Neutrophil (primary cell): ENCODE data around the gene ABCC11.
"Not testable (repeated sequence)": the region's sequence is repeated elsewhere in the genome, so short reads cannot be mapped to it uniquely, and the experiment has no call there.

Experiments used
- H3K27ac ChIP-seq: fragments of 200-600 bp; sonication (generic); 2 replicates; pipeline ENCODE4 v1.5.1; 2016; ENCODE audit warnings: mild to moderate bottlenecking, moderate library complexity
- H3K27me3 ChIP-seq: fragments of 200-600 bp; sonication (generic); 2 replicates; pipeline ENCODE4 v1.6.0; 2016; ENCODE audit warnings: mild to moderate bottlenecking
- H3K36me3 ChIP-seq: fragments of 200-600 bp; sonication (generic); 2 replicates; pipeline ENCODE4 v1.5.1; 2017
- H3K4me1 ChIP-seq, 2 experiments: fragments of 200-600 bp in 1 of 2; sonication (generic) in 1 of 2; 1 replicate in 1 of 2; 2 replicates in 1 of 2; pipeline versions ENCODE4 v1.5.1 to v1.6.1; 2013 to 2016; ENCODE audit warnings: low read depth in 1 of 2, low read length in 1 of 2, mild to moderate bottlenecking in 1 of 2, moderate library complexity in 1 of 2; ENCODE audit not compliant: control insufficient read depth in 1 of 2, insufficient read depth in 1 of 2
- H3K4me3 ChIP-seq, 2 experiments: fragments of 200-600 bp in 1 of 2; sonication (generic) in 1 of 2; 1 replicate in 1 of 2; 2 replicates in 1 of 2; pipeline ENCODE4 v1.5.1; 2013 to 2016; ENCODE audit warnings: low read depth in 1 of 2, low read length in 1 of 2, mild to moderate bottlenecking in 1 of 2, moderate library complexity in 1 of 2
- H3K9me3 ChIP-seq: fragments of 200-600 bp; sonication (generic); 2 replicates; pipeline ENCODE4 v1.5.1; 2016
- TF ChIP-seq, protein P1 (sequence below): fragments of 200-600 bp; sonication (generic); IDR thresholded peaks from 2 replicates; pipeline ENCODE4 v1.5.1; 2016; ENCODE audit warnings: antibody characterized with exemption

ABCC11 gene

DNA sequence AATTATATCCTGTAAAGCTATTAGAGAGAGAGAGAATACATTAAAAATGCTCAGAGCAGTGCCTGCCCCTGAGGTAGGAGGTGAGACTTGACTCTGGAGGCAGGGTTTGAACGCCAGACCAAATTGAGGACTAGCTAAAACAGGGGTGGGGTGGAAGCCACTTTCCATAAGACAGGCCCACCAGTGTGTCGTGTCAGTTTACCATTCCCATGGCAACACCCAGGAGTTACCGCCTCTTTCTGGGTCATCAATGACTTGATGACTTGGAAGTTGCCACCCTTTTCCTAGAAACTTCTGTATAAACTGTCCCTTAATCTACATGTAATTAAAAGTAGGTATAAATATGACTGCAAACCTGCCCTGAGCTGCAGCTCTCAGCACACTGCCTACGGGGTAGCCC is 59.6 kb downstream of the ABCC11 start:
- TF ChIP-seq, protein P1, sequence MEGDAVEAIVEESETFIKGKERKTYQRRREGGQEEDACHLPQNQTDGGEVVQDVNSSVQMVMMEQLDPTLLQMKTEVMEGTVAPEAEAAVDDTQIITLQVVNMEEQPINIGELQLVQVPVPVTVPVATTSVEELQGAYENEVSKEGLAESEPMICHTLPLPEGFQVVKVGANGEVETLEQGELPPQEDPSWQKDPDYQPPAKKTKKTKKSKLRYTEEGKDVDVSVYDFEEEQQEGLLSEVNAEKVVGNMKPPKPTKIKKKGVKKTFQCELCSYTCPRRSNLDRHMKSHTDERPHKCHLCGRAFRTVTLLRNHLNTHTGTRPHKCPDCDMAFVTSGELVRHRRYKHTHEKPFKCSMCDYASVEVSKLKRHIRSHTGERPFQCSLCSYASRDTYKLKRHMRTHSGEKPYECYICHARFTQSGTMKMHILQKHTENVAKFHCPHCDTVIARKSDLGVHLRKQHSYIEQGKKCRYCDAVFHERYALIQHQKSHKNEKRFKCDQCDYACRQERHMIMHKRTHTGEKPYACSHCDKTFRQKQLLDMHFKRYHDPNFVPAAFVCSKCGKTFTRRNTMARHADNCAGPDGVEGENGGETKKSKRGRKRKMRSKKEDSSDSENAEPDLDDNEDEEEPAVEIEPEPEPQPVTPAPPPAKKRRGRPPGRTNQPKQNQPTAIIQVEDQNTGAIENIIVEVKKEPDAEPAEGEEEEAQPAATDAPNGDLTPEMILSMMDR, result no peak
- H3K27ac ChIP-seq, result peak overlapping the region; percentile 85
- no peaks in the 10 kb centered on the region for H3K9me3 ChIP-seq
- H3K27me3 ChIP-seq, result no peaks in the 10 kb centered on the region
- H3K4me3 ChIP-seq, result peak overlapping the region in 1 of 2 experiments; percentile 1
- H3K4me1 ChIP-seq, result peaks cover 31 to 50% of the 10 kb centered on the region in 2 experiments
- H3K36me3 ChIP-seq, result no peaks in the 10 kb centered on the region

DNA sequence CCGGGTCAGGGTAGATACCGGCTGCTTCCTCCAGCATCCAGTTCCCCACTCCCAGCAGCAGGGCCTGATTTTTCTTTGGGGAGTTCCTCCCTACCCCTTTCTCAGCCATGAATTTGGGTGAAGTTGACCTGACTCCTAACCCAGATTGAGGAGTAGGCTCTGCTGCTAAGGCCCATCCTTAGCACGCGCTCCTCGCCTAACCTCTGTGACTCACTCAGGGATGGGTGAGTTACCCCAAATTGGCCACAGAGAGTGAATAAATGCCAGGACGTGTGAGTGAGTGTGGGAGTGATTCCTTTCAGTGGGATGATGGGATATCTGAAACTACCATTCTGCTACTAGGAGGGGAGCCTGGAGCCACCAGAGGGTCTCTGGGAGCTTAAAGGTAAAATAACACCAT is 62.7 kb downstream of the ABCC11 start:
- peaks cover 30 to 42% of the 10 kb centered on the region in 2 experiments for H3K4me1 ChIP-seq
- H3K27ac ChIP-seq, result no peak overlapping the region
- TF ChIP-seq, protein P1, result no peak
- no peaks in the 10 kb centered on the region for H3K9me3 ChIP-seq
- H3K36me3 ChIP-seq, result no peaks in the 10 kb centered on the region
- H3K27me3 ChIP-seq, result no peaks in the 10 kb centered on the region
- no peak overlapping the region for H3K4me3 ChIP-seq

DNA sequence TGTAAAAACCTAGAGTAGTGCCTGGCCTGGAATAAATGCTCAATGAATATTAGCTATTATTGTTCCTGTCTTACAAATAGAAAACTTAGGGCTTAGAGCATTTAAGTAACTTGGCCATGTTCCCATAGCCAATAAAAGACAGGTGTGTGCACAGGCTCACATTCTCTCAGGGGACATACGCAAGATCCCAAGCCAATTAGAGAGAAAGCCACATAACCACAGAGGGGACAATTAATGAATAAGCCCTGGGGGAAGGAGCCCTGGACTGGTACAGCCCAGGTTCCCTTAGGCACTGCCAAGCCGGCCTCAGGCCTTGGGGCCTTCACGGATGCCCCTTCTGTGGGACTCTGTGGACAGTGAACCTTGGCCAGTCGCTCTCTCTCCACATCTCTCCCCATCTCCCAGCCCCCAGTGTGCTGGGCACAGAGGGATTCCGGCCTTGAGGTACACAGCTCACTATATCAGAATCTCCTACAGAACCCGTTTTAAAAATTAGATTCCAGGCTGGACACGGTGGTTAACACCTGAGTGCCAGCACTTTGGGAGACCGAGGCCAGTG is 64.3 kb downstream of the ABCC11 start:
- H3K4me3 ChIP-seq, result no peak overlapping the region
- H3K27ac ChIP-seq, result no peak overlapping the region
- H3K4me1 ChIP-seq, result peaks cover 14 to 26% of the 10 kb centered on the region in 2 experiments
- TF ChIP-seq, protein P1, result no peak
- H3K9me3 ChIP-seq, result no peaks in the 10 kb centered on the region
- H3K36me3 ChIP-seq, result no peaks in the 10 kb centered on the region
- H3K27me3 ChIP-seq, result no peaks in the 10 kb centered on the region

DNA sequence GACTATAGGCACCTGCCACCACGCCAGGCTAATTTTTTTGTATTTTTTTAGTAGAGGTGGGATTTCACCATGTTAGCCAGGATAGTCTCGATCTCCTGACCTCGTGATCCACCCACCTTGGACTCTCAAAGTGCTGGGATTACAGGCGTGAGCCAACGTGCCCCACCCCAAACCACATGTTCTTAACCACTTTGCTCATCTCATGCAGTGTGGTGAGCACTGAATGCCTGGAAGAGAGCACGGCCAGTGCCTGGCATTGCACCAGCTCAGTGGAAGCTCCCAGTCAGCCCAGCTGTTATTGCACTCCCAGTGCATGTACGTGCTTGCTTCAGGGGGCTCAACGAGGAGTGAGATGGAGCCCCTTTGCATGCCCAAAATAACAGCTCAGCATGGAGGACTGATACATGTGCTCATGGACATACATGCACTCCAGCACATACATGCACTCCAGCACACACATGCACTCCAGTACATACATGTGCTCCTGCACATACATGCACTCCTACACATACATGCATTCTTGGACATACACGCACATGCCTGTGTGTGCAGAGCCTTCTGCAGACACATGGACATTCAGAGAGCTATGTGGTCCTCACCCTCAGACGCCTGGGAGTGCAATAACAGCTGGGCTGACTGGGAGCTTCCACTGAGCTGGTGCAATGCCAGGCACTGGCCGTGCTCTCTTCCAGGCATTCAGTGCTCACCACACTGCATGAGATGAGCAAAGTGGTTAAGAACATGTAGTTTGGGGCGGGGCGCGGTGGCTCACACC is 65.4 kb downstream of the ABCC11 start:
- not testable (repeated sequence) for H3K36me3 ChIP-seq, H3K4me3 ChIP-seq, H3K9me3 ChIP-seq, H3K27ac ChIP-seq, H3K27me3 ChIP-seq
- H3K4me1 ChIP-seq, result peaks cover 2 to 15% of the 10 kb centered on the region in 2 experiments

DNA sequence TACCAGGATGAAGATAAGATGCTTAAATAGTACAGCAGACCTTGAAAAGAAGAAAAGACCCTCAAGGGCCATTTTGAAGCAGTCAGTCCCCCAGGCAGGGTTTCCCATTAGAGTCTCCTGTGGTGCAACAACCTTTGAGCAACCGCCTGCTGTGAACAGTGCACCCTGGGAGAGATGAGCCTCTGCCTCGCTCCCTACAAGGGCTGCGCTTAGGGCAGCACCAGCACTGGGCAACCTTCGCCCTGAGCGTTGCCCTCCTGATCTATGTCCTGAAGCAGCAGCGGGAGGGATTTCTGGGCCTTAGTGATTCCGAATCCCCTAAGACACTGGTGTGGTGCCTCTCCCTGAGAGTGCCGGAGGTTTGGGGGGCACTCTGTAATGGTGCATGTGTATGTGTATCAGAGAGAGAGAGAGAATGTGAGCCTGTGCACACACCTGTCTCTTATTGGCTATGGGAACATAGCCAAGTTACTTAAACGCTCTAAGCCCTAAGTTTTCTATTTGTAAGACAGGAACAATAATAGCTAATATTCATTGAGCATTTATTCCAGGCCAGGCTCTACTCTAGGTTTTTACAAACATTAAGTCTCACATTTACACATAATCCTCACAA is 66.4 kb downstream of the ABCC11 start:
- Histone ChIP-seq H3K36me3 (no peaks in the 10 kb centered on the region), H3K4me1 (peaks cover 0 to 5% of the 10 kb centered on the region in 2 experiments), H3K27me3 (no peaks in the 10 kb centered on the region), H3K4me3 (no peak overlapping the region), H3K9me3 (no peaks in the 10 kb centered on the region), H3K27ac (no peak overlapping the region)
- TF ChIP-seq, protein P1, result no peak
